ENCODE measurements around the gene CYTH4.

The CYTH4 gene

GRCh38 chr22:37291559-37292298, 9.4 kb downstream of the CYTH4 start:
- TF ChIP-seq CTCF (conservative IDR thresholded peaks at IDR 0.05; ENCODE audit: control insufficient read depth, insufficient read depth, low read depth, low read length) = no peak
- no peak overlapping the region for H3K4me3 ChIP-seq (ENCODE audit: control insufficient read depth, low read depth, low read length)
- DNase-seq (ENCODE audit: low read depth) = no peak

DNA sequence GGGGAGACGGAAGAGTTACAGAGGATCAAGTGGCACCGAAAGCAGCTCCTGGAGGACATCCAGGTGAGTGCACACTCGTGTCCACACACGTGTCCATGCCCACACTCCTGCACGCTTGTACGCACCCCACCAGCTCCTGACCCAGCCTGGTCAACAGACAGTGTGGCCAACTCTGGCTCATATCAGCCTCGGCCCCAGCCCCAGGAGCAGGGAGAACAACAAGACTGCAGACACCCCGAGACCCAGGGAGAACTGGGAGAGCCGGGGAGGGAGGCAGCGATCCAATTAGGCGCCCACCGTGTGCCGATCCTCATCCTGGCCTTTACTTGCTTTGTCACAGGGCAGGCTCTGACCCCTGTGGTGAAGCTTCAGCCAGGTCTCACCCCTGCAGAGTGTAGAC, 10.3 kb downstream of the CYTH4 start:
- H3K4me3 ChIP-seq (ENCODE audit: control insufficient read depth, low read depth, low read length) = no peak overlapping the region
- TF ChIP-seq CTCF (conservative IDR thresholded peaks at IDR 0.05; ENCODE audit: control insufficient read depth, insufficient read depth, low read depth, low read length) = no peak
- no peak for DNase-seq (ENCODE audit: low read depth)

DNA sequence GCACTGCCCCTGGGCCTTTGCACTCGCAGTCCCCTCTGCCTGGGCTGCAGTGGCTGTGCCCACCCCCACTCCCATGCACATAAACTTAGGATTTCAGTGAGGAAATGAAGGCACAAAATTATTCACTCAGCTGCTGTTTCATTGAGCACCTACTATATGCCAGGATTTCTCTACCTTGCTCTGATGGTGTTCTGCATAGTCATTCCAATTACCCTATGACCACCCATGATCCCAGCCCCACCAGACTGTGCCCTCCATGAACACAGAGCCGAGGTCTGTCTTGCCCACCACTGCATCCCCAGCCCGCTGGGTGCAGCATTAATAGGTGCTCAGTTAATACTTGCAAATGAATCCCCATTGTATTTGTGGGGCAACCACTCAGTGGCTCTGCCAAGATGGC, 10.9 kb downstream of the CYTH4 start:
- TF ChIP-seq CTCF (conservative IDR thresholded peaks at IDR 0.05; ENCODE audit: control insufficient read depth, insufficient read depth, low read depth, low read length) = no peak

GRCh38 chr22:37294747-37295146, 12.4 kb downstream of the CYTH4 start:
- TF ChIP-seq CTCF (conservative IDR thresholded peaks at IDR 0.05; ENCODE audit: control insufficient read depth, insufficient read depth, low read depth, low read length) = no peak
- no peak for DNase-seq (ENCODE audit: low read depth)
- no peak overlapping the region for H3K4me3 ChIP-seq (ENCODE audit: control insufficient read depth, low read depth, low read length)

More for the DNA sequence above, 10.9 kb downstream of the CYTH4 start:
- H3K4me3 ChIP-seq (ENCODE audit: control insufficient read depth, low read depth, low read length) = no peak overlapping the region
- no peak for DNase-seq (ENCODE audit: low read depth)

DNA sequence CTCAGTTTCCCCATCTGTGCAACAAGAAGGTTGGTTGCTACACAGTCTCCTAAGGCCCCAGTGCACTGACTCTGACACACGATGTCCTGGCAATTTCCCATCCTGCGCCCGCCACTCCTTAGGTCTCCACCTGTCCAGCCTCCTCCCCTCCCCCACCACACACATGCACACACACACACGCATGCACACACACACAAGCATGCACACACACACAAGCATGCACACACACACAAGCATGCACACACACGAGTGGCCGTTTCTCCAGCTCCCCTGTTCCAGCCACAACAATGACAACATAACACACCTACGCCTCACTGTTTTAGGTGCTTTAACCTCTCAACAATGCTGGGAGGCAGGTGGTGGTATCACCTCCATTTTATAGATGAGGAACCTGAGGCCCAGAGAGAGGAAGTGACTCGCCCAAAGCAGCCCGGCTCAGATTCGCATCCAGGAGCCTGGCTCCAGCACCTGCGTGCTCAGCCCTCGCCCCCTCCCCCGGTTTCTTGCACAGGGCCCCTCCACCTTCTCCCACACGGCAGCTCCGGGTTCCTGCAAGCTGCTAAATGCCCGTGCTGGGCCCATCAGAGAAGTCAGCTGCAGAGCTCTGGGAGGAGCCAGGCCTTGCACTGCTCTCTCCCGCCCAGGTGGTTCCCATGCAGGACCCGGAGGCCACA, 13.0 kb downstream of the CYTH4 start:
- H3K4me3 ChIP-seq (ENCODE audit: control insufficient read depth, low read depth, low read length) = no peak overlapping the region
- DNase-seq (ENCODE audit: low read depth) = no peak
- no peak for TF ChIP-seq CTCF (conservative IDR thresholded peaks at IDR 0.05; ENCODE audit: control insufficient read depth, insufficient read depth, low read depth, low read length)

DNA sequence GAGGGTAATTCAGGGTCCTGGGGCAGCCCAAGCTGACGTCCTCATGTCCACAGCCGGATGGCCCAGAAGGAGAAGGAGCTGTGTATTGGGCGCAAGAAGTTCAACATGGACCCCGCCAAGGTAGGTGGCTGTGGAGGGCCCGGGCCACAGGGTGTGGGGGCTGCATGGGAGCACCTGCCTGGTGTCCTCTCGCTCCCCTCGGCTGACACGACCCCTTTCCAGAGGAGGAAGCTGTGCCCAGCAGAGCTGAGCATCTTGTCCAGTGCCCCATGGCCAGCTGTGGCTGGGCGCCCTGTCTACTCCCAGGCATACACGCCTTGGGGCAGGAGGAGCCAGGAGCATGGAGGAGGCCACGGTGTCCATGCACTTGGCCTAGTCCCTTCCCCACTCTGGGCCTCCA, 13.6 kb downstream of the CYTH4 start:
- H3K4me3 ChIP-seq (ENCODE audit: control insufficient read depth, low read depth, low read length) = no peak overlapping the region
- TF ChIP-seq CTCF (conservative IDR thresholded peaks at IDR 0.05; ENCODE audit: control insufficient read depth, insufficient read depth, low read depth, low read length) = no peak
- no peak for DNase-seq (ENCODE audit: low read depth)

Data from fibroblast of mammary gland (primary cell).